HG03060 (cell line): ENCODE results near the gene ENDOU.
A peak's percentile ranks its signal among the peaks of the same experiment; 100 is the strongest.

ENCODE experiments used
- ATAC-seq: cut with Tn5 transposase; IDR thresholded peaks from one replicate; pipeline ENCODE4 v1.9.1; 2021; ENCODE audit warnings: low read depth, moderate number of reproducible peaks; ENCODE audit not compliant: unreplicated experiment

The ENDOU gene

DNA sequence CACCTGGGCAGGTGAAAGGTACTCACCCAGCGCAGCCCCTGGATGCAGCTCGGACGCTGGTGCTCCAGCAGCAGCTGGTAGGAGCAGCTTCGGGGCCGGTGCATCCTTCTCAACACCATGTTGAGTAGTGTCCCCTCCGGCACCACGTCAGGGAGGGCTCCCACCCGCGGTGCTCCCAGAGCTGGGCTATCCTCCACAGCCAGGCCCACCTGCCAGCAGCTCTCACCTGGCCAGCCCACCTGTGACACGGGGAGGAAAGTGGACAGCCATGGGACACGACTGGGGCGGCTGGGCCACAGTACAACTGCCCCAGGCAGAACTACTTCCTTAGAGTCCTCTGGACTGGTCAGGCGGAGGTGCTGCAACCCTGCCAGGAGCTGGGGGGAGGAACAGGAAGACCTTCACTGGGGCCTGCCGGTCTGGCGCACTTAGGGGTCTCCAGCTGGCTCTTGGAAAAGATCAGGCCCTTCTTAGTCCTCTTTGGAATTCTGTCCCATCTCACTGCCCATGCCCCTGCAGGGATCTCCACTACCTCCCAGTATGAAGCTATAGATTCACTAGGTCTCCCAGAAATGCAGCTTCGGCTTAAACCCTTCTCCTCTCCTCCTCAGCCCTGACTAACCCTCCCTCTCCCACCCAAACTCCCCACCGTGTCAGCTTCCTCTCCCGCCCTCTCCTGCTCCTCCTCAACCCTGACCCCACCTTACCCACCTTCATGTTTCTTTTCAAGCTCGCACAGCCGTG is 32.7 kb upstream of the ENDOU start:
- ATAC-seq: no peak

DNA sequence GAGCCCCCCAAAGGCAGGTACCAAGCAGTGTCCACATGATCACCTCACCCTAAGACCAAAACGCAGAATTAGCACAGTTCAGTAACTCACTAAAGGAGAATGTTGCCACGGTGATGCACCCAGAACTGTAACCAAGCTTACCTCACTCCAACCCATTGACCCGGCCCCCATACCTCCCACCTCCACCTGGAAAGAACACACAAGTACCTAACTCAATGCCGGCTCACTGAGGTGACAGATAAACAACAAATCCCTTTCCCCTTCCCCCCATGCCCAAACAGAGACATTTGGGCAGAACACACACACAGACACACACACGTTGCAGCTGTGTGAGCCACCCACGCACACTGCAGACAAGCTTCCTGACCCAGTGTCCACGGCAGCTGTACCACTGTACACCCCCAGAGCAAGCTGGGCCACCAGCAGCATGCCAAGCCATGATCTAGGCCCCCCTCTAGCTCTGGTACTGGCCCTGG is 32.1 kb upstream of the ENDOU start:
- ATAC-seq: no peak

DNA sequence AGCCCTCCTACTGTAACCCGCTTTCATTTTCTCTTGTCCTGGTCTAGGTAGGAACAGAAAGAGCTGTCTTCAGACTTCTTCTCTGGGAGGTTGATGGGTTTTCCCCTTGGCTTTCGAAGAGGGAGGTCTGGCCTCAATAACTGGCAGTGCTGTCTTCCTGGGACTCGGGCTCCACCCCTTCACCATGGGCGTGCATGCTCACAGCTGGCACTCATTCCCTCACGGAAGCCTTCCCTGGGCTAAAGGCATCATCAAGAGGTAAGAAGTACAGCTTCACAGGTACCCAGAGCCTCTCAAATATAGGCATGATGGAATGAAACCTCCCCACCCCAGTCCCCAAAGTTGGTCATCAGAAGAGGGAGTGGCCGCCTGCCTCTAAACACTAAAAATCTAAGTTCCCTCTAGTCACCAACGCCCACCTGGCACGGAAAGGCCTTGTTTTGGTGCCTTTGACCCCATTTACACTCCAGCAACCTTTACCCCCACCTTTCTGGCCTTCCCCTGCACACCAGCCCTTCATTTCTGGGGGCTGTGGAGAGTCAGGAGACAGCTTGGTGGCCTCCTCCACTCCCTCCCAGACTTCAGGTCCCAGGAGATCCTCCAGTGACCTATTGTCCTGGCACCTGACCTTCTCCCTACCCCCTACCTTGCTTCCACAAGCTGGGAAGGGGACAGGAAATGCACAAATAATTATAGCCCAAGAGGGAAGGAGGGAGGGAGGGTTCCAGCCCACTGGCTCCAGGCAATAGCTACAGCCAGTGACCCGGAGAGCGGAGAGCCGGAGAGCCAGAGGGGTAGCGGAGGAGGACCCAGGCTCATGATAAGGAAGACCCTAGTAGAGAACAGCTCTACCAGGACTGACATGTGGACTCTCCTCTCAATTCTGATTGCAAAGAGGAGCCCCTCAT is 30.6 kb upstream of the ENDOU start:
- ATAC-seq: peak; percentile 36

DNA sequence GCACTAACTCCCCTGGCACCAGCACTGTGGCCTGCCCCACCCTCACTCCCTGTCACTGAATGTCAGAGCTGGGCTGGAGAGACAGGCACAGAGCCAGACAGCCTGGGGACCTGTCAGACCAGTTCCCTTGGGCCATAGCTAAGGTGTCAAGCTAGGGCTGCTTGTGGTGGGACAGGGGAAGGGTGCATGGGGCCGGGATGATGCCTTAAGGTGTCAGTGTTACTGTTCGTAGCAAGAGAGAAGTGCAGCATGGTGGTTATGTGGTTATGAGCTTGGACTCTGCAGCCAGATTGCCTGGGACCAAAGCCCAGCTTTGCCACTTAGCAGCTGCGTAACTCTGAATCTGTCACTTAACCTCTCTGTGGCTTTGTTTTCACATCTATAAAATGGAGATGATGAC is 29.6 kb upstream of the ENDOU start:
- ATAC-seq: peak; percentile 24

DNA sequence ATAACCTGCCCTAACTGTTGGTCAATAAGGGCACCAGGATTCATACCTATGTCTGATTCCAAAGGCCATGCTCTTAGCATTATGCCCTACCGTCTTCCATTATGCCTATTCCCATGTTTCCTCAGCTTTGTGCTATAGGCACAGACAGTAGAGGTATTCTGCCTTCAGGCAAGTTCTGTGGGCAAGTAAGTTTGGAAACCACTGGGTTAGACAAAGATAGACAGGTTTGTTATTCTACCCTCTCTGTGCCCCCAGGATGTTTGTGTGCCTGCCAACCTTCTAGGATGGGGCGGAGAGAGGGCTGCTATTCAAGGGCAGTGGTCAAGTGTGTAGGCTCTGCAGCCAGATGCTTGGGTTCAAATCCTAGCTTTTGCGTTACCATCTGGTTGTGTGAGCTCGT is 28.8 kb upstream of the ENDOU start:
- ATAC-seq: no peak

DNA sequence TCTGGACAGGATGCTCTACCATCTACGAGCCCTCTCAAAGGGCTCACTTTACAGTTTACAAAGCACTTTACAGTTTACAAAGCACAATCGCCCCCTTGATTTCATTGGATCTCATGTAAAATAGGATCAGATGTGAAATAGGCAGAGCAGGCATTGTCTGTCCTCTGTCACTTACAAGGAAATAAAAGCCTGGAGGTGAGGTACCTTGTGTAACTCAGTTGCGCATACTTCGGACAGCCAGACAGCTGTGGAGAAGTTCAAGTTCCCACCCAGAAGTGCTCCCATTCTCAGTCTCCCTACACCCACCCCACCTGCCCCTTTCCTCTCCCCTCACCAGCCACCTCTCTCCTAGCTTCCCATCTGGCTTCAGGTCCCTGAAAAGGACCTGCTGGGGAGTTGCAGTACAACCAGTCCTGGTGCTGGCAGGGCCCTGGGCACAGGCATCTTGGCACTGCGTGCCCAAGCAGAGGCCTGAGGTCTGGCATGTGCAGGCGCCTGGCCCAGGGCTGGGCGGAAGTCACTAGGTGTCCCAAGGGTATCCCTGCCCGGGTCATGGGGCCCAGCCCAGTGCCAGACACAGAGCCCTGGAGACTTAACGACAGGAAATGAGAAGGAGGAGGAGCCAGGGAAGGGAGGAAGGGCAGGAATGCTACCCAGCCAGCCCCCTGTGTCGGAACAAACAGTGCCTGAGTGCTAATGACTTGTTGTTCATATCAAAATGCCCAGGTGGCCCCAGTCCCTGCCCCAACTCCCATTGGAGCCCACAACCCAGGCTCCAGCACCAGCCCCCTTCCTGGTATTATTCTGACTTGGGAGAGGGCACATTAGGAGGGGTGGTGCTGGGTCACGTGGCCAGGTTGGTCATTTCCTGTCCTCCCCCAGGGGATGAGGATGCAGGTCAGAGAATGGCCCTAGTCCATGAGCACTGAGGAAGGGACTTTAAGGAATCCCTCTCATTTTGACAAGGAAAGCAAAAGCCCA is 28.0 kb upstream of the ENDOU start:
- no peak for ATAC-seq

DNA sequence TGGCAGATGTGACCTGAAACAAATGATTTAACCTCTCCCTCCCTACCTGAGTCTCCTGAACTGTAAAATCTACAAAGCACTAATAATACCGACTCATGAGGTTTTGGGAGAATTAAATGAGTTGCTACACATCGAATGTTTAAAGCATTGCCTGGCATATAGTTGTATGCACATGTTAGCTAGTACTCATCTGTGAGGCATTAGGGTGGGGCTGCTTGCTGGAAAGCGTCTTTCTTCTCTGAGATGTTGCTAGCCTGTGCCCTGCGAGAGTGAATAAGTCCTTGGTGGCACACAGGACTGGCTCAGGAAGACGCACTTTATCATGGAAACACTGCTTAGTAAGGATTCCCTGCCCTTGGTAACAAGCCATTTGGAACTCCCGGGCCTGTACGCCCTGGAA is 27.3 kb upstream of the ENDOU start:
- no peak for ATAC-seq

DNA sequence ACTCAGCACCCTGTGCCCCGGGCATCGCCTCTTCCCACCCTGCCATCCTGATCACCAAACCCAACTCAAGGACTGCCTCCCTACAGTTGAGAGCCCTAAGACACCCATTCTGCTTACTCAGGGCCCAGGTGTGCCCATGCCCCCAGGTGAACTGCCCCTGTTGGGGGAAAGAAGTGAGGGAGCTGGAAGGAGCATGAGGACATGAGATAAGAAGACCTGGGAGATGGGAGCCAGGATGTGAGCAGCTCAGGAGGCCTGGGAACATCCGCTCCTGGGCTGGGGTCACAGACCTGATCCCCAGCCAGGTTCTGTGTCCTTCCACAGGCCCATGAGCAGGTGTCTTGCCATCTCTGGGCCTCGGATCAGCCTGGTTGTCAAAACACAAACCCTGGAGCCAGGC is 26.8 kb upstream of the ENDOU start:
- no peak for ATAC-seq

DNA sequence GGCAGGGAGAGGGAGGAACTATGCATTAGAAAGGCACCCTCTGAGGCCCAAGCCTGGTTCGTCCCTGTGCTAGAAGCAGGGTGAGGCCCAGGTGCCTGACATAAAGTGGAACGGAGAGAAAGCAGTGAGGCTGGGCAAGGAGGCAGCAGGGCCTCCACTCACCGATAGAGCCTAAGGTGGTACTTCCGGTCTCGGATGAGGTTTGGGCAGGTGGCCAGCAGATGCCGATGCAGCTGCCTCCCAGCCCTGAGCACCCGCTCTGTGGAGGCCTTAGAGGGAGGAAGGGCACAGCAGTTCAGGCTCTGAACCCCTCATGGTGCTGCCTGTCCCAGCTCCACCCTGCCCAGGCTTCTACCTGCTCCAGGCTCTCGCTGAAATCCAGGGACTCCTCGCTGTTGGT is 26.3 kb upstream of the ENDOU start:
- ATAC-seq: no peak

DNA sequence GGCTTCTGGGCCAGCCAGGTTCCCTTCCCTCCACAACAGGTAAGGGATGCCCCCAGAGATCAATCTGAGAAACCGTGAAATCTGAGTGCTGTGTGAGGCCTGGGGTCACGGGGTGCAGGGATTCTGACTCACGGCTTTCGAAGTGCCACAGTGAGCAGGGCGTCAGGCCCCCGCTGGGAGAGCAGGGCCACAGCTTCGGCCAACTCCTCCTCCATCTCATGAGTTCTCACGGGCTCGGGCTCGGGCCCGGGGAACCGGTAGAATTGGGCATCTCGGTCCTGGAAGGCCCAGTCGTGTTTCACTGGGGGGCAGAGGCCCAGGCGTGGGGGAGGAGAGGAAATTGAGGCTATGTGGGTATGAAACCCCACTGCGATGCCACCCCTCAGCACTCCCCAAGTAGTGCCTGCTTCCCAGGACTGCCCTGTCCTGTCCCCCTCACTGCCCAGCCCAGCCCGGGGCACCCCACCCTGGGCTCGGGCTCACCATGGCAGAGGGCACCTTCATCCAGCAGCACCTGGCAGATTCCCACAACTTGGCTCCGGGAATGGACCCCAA is 25.7 kb upstream of the ENDOU start:
- no peak for ATAC-seq

DNA sequence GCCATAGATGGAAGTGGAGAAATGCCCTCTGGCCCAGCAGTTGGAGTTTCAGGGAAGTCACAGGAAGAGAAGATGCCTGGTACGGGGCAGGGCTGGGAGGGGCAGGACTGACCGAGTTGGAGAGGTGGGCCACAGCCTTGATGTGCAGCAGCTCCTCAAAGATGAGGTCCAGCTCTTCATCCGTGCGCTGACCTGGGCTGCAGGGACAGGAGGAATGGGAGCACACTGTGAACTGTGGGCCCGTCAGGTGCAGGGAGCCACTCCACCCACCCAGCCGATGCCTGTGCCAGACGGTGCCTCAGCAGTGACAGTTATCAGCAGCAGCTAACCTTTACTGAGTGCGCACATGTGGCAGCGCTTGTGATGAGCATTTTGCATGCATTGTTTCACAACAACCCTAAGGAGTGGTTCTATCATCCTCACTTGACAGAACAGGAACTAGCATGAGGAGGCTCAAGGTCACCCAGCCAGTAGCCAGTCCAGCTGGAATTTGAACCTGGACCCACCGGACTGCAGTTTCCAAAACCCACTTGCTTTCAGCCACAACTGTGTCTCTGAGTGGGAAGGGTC is 25.0 kb upstream of the ENDOU start:
- no peak for ATAC-seq

DNA sequence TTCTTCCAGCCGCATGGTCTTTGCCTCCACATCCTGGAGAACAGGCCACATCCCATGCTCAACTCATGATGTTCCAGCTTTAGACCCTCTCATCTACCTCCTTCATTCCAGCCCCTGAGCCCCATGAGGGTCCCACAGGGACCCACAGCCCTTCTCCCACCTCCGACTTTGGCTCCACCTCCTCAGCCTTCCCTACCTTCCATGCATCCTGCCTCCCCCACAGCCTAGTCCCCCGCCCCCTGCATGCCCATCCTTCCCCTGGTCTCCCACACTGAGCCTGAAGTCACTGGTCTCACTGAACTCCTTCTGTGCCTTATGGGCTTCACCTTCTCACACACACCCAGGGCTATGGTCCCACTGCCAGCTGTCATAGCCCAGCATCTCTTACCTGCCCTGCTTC is 23.6 kb upstream of the ENDOU start:
- no peak for ATAC-seq

DNA sequence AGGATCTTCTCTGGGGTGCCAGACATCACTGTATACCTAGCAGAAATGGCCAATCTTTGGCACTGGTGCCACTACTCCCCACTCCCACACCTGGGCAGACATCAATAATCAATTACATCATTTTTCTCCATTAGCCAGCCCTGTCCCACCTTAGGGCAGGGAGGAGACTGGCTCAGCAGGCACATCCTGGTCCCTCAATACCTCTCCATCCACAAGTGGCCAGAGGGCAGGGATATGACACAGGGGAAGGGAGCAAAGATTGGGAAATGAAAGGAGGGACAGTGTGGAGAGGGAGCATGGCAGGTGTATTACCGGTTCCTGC is 23.2 kb upstream of the ENDOU start:
- ATAC-seq: no peak

DNA sequence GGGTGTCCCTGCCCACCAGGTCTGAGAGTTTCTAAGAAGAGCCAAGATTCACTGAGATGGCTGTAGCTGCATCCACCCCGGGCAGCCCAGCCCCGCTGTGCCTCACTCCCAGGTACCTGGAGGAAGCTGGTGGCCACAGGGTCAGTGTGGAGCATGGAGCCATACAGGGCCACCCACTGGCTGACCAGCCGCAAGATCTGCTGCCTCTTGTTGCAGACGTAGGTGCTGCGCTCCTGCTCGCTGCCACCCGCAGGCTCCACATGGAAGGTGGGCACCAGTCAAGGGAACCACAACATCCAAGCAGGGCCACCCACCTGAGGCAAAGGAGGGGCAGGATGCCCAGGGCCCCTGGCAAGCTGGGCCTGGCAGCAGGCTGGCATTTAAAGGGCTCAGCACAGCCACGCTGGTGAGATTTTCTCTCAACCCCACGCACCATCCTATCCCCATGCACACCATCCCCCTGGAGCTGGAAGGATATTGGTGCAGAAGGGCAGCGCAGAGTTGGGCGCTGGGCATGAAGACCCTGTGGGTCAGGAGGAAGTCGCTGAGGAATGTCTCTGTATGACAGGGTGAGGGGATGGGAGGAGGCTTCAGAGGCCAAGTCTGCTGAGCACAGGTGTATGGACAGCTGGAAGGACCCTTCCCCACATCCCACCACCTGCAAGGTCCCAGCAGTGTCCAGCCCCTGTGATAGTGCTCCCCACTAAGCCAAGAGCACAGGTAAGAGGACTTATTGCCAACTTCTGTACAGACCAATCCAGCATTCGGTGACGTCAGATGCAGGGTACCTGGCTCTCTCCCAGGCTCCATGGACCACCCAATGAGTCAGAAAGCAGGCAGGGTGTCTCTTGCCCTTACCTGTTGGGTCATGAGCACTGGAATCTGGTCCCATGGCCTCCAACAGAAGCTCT is 22.6 kb upstream of the ENDOU start:
- no peak for ATAC-seq

DNA sequence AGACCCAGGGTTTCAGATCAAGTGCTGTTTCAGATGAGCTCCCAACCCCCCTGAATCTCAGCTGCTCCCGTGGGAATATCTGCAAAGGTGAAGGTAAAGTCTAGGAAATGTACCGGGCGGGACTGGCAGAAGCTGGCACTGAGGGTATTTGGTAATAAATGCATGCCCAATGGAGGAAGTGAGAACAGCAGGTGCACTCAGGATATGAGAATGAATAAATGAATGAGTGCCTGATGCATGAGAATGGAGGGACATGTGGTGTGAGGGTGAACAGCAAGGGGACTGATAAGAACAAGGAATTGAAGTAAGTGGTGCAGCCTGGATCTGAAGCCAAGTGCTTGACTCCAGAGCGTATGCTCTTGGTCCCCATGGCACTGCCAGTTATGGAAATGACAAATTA is 21.8 kb upstream of the ENDOU start:
- no peak for ATAC-seq

DNA sequence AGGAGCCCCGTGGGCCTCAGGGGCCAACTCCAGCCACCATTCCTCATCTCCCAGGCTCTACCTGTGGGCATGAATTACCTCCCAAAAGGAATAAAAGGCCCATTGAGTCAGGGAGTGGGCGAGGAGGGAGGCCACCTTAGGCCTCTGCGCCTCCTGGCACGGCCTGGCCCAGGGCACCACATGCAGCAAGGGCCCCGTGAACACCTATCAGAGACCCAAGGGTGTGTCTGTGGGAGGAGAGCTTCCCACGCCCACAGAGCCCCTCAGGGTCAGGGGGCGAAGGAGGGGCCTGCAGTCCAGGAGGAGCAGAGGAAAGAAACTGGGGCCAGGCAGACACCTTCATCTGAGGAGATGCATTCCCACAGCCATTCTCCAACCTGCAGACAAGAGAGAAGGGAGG is 21.2 kb upstream of the ENDOU start:
- ATAC-seq: no peak

DNA sequence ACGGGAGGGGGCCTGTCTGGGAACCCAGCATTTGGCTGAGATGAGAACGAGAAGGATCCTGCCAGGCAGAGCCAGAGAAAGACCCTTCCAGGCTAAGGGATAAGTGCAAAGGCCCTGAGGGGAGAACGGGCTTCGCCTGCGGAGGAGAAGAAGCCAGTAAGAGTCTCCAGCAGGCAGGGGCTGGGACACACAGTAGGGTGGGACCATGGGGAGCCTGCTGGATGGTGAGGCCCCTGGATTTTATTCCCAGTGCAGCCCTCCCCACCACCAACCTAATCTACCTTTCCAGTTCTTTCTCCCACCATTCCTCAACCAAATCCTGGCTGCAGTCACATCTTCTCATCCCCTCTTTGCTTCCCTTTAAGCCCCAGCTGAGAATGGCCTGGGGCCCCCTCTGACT is 20.8 kb upstream of the ENDOU start:
- ATAC-seq: no peak

DNA sequence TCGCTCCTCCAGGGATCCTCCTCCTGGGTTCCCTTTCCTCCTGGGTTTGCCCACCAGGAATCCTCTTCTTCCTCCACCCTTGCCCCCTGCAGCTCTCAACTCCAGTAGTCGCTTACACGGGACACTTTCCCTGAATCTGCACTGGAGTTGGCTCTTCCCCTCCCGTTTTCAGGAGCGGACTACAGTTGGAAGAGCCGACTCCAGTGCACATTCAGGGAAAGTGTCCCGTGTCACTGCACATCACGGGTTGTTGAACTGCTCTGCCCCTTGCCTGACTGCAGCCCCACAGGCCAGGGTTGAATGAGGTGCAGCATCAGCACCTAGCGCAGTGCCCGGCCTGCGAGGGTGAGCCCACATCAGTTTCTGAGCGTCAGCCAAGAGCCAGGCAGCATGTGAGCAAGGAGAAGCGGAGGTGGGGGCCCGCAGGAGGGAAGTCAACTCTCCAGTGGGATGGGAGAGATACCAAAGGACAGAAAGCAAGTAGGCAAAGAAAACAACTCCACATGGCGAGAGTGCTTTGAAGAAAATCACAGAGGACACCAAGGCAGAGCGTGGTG is 20.3 kb upstream of the ENDOU start:
- no peak for ATAC-seq
